Measurements from ENCODE around the gene SNX18. TPM values are rescaled to one million over a fixed set of nuclear protein-coding genes. Genes with fewer than 3 reads are reported as not detected.

The SNX18 gene
- total RNA-seq, 1 experiment from 2014 or later, result 14.3 TPM

DNA sequence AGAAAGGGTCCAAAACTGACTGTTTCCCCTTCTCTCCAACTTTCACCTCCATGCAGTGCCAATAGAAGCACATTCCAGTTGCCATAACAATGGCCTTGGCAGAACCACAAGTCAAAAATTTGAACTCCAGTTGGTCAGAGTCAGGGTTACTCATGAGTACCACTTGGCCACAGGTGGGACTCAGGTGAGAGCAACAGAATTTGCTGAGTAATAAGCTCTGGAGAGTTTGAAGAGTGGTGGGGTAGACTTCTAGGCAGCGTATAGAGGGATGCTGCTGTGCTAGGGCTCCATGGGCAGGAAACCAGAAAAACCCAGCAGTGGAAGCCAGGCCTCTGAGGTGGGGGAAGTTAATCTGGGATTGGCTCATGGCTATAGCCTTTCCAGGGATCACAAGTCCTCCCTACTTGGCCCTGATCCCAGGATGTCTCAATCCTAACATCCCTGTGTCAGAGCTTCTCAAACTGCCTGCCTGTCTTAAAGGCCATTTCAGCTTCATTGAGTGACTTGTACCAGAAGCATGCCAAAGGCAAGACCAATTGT lies 30.2 kb downstream of the SNX18 start:
- H3K4me3 ChIP-seq (ENCODE audit: low read length), result no peak overlapping the region
- no peaks in the 10 kb centered on the region for H4K20me1 ChIP-seq (ENCODE audit: low read length)
- ChIA-PET POLR2A (ENCODE audit: unreplicated experiment) (interaction anchor here (0.6 to 0.7 kb wide), 2 partner anchors 13 to 348 kb away, joined by 3 to 4 read pairs; no protein-coding TSS in a partner anchor), CTCF (no interaction called here)
- H2AFZ ChIP-seq (ENCODE audit: low read length), result no peak overlapping the region
- no peaks in the 10 kb centered on the region for H3F3A ChIP-seq (ENCODE audit: low read length, unreplicated experiment)
- intact Hi-C loops (cut with micrococcal nuclease), result no loop called here
- DNase-seq (peak; percentile 65), ATAC-seq (no peak)
- no peaks in the 10 kb centered on the region for H3K9me3 ChIP-seq (ENCODE audit: low read length)
- H3K9me2 ChIP-seq (replicated peaks; ENCODE audit: low read length), result no peaks in the 10 kb centered on the region
- TF ChIP-seq EZH2 (IDR thresholded peaks at IDR 0.05; ENCODE audit: low read length, unreplicated experiment) (no peak), EZH2phosphoT487 (IDR thresholded peaks at IDR 0.05; ENCODE audit: borderline replicate concordance, low read length) (no peak)
- TF ChIP-seq, protein P1, sequence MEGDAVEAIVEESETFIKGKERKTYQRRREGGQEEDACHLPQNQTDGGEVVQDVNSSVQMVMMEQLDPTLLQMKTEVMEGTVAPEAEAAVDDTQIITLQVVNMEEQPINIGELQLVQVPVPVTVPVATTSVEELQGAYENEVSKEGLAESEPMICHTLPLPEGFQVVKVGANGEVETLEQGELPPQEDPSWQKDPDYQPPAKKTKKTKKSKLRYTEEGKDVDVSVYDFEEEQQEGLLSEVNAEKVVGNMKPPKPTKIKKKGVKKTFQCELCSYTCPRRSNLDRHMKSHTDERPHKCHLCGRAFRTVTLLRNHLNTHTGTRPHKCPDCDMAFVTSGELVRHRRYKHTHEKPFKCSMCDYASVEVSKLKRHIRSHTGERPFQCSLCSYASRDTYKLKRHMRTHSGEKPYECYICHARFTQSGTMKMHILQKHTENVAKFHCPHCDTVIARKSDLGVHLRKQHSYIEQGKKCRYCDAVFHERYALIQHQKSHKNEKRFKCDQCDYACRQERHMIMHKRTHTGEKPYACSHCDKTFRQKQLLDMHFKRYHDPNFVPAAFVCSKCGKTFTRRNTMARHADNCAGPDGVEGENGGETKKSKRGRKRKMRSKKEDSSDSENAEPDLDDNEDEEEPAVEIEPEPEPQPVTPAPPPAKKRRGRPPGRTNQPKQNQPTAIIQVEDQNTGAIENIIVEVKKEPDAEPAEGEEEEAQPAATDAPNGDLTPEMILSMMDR (conservative IDR thresholded peaks at IDR 0.05; ENCODE audit: low read depth, low read length), result no peak
- H3K36me3 ChIP-seq (ENCODE audit: low read depth, low read length), result no peaks in the 10 kb centered on the region
- no peaks in the 10 kb centered on the region for H3K27me3 ChIP-seq (ENCODE audit: low read length)
- H3K4me2 ChIP-seq (ENCODE audit: low read length), result no peak overlapping the region
- no TSS peak for BruUV-seq (replicated peaks)
- peaks cover 14% of the 10 kb centered on the region; the same call in 1 of the 2 replicates for H3K4me1 ChIP-seq (ENCODE audit: insufficient read depth, low read length)
- H3K9ac ChIP-seq (ENCODE audit: low read length), result no peak overlapping the region
- H3K27ac ChIP-seq (ENCODE audit: low read length), result no peak overlapping the region
- no peaks in the 10 kb centered on the region for H3K79me2 ChIP-seq (ENCODE audit: low read length)

DNA sequence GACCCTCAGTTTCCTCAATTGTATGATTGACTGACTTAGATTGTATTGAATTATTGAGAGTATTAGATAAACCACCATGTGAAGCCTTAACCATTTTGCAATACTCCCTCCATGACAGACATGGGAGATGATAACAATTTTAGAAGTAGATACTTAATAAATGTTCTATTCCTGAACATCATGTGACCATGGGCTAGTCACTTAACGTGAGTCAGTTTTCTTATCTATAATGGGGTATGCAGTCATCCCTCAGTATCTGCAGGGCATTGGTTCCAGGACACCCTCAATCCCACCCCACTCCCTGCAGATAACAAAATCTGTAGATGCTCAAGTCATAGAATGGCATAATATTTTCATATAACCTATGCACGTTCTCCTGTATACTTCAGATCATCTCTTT lies 31.0 kb downstream of the SNX18 start:
- CTCF ChIA-PET, result no interaction called here
- no peaks in the 10 kb centered on the region for H3K79me2 ChIP-seq (ENCODE audit: low read length)
- no TSS peak for BruUV-seq (replicated peaks)
- H3K4me3 ChIP-seq (ENCODE audit: low read length), result no peak overlapping the region
- TF ChIP-seq EZH2 (IDR thresholded peaks at IDR 0.05; ENCODE audit: low read length, unreplicated experiment) (no peak), EZH2phosphoT487 (IDR thresholded peaks at IDR 0.05; ENCODE audit: borderline replicate concordance, low read length) (no peak)
- TF ChIP-seq, protein P1 (conservative IDR thresholded peaks at IDR 0.05; ENCODE audit: low read depth, low read length), result no peak
- H3K36me3 ChIP-seq (ENCODE audit: low read depth, low read length), result no peaks in the 10 kb centered on the region
- no peak overlapping the region for H3K4me2 ChIP-seq (ENCODE audit: low read length)
- H3K27ac ChIP-seq (ENCODE audit: low read length), result no peak overlapping the region
- H3K9ac ChIP-seq (ENCODE audit: low read length), result no peak overlapping the region
- H3K27me3 ChIP-seq (ENCODE audit: low read length), result no peaks in the 10 kb centered on the region
- no peaks in the 10 kb centered on the region for H3F3A ChIP-seq (ENCODE audit: low read length, unreplicated experiment)
- no peaks in the 10 kb centered on the region for H3K9me3 ChIP-seq (ENCODE audit: low read length)
- POLR2A ChIA-PET (ENCODE audit: unreplicated experiment), result interaction anchor here (0.6 kb wide), 1 partner anchor 347 kb away, joined by 3 read pairs; no protein-coding TSS in a partner anchor
- intact Hi-C loops (cut with micrococcal nuclease), result no loop called here
- H3K4me1 ChIP-seq (ENCODE audit: insufficient read depth, low read length), result peaks cover 14% of the 10 kb centered on the region; the same call in 1 of the 2 replicates
- H4K20me1 ChIP-seq (ENCODE audit: low read length), result no peaks in the 10 kb centered on the region
- no peaks in the 10 kb centered on the region for H3K9me2 ChIP-seq (replicated peaks; ENCODE audit: low read length)
- ATAC-seq, result no peak
- no peak for DNase-seq
- no peak overlapping the region for H2AFZ ChIP-seq (ENCODE audit: low read length)

DNA sequence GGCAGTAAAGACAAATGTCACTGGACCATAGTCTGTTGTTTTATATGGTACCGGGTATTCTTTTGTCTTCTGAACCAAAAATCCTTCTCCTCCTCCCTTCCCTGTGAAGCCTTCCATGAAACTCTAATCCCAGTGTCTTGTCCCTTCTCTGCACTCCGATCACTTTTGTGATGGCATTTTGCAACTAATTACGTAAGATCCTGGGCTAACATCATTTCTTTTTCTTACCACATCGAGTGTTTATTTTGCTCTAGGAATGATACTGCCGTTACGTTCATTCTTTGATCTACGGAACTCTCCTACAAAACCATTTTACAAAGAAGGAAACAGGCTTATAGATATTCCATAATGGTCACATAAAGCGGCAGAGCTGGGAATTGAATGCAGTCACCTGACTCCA lies 33.7 kb downstream of the SNX18 start:
- ATAC-seq (no peak), DNase-seq (no peak)
- no peak overlapping the region for H3K4me2 ChIP-seq (ENCODE audit: low read length)
- H4K20me1 ChIP-seq (ENCODE audit: low read length), result no peaks in the 10 kb centered on the region
- no peaks in the 10 kb centered on the region for H3K9me3 ChIP-seq (ENCODE audit: low read length)
- H3F3A ChIP-seq (ENCODE audit: low read length, unreplicated experiment), result no peaks in the 10 kb centered on the region
- H3K27me3 ChIP-seq (ENCODE audit: low read length), result no peaks in the 10 kb centered on the region
- H3K4me3 ChIP-seq (ENCODE audit: low read length), result no peak overlapping the region
- H3K79me2 ChIP-seq (ENCODE audit: low read length), result no peaks in the 10 kb centered on the region
- H3K36me3 ChIP-seq (ENCODE audit: low read depth, low read length), result no peaks in the 10 kb centered on the region
- H3K9ac ChIP-seq (ENCODE audit: low read length), result no peak overlapping the region
- ChIA-PET CTCF (no interaction called here), POLR2A (ENCODE audit: unreplicated experiment) (no interaction called here)
- no peak overlapping the region for H3K27ac ChIP-seq (ENCODE audit: low read length)
- no peak overlapping the region for H2AFZ ChIP-seq (ENCODE audit: low read length)
- H3K4me1 ChIP-seq (ENCODE audit: insufficient read depth, low read length), result peaks cover 14% of the 10 kb centered on the region; the same call in 1 of the 2 replicates
- no peak for TF ChIP-seq EZH2 (IDR thresholded peaks at IDR 0.05; ENCODE audit: low read length, unreplicated experiment)
- no peak for TF ChIP-seq EZH2phosphoT487 (IDR thresholded peaks at IDR 0.05; ENCODE audit: borderline replicate concordance, low read length)
- TF ChIP-seq, protein P1 (conservative IDR thresholded peaks at IDR 0.05; ENCODE audit: low read depth, low read length), result no peak
- intact Hi-C loops (cut with micrococcal nuclease), result no loop called here
- H3K9me2 ChIP-seq (replicated peaks; ENCODE audit: low read length), result no peaks in the 10 kb centered on the region
- no TSS peak for BruUV-seq (replicated peaks)
